Vagina (tissue), 2 donors: Measurements from ENCODE around the gene AMOTL1. TPM values are rescaled to one million over a fixed set of nuclear protein-coding genes. Genes with fewer than 3 reads are reported as not detected.

Experiments used
- DNase-seq, 2 donors: peaks; one replicate each; pipeline ENCODE4 v3.0.0-alpha.2; 2017; ENCODE audit errors: extremely low spot score in 2 of 2
- H3K27ac ChIP-seq: fragments of 200-600 bp; sonication (generic); one replicate; pipeline ENCODE4 v1.5.1; 2019
- H3K27me3 ChIP-seq: fragments of 200-600 bp; sonication (generic); one replicate; pipeline ENCODE4 v1.5.1; 2019
- H3K36me3 ChIP-seq, 2 donors: fragments of 200-600 bp; sonication (generic); one replicate each; pipeline ENCODE4 v1.5.1; 2017 to 2019
- H3K4me1 ChIP-seq: fragments of 200-600 bp; sonication (generic); one replicate; pipeline ENCODE4 v1.5.1; 2019
- H3K4me3 ChIP-seq, 2 donors: fragments of 200-600 bp; sonication (generic); 1 replicate in 1 of 2; 2 replicates in 1 of 2; pipeline ENCODE4 v1.5.1; 2016 to 2019
- H3K9me3 ChIP-seq: fragments of 200-600 bp; sonication (generic); one replicate; pipeline ENCODE4 v1.5.1; 2019
- POLR2A ChIP-seq, 2 donors: fragments of 450-650 bp; IDR thresholded peaks; one replicate each; pipeline ENCODE4 v1.6.1; 2017; ENCODE audit warnings: antibody characterized with exemption in 2 of 2, mild to moderate bottlenecking in 2 of 2, moderate library complexity in 2 of 2
- POLR2AphosphoS5 ChIP-seq, 2 donors: sonication (generic); formaldehyde crosslinking; IDR thresholded peaks; one replicate each; pipeline ENCODE4 v1.9.0; 2017; ENCODE audit warnings: antibody characterized with exemption in 2 of 2, mild to moderate bottlenecking in 2 of 2, low read depth in 1 of 2; ENCODE audit not compliant: insufficient read depth in 1 of 2
- intact Hi-C: fragments of 100-400 bp; cut with DNase I; formaldehyde crosslinking; loops from one replicate; pipeline ENCODE4 v1.15.1; 2023
- total RNA-seq: library from RNA; depleted of rRNA; stranded (reverse); fragments of >200 nt; gene quantifications from one replicate; pipeline ENCODE4 v1.2.3, GENCODE V29; 2016
- TF ChIP-seq, protein P1 (sequence below), 3 experiments: fragments of 450-650 bp in 2 of 3; fragments of 200-600 bp in 1 of 3; sonication (generic) in 1 of 3; IDR thresholded peaks; one replicate each; pipeline ENCODE4 v1.5.1; 2017 to 2019; ENCODE audit warnings: antibody characterized with exemption in 3 of 3, mild to moderate bottlenecking in 2 of 3, moderate library complexity in 2 of 3

The AMOTL1 gene
- total RNA-seq, 1 donor from 2014 or later: 45.7 TPM

DNA sequence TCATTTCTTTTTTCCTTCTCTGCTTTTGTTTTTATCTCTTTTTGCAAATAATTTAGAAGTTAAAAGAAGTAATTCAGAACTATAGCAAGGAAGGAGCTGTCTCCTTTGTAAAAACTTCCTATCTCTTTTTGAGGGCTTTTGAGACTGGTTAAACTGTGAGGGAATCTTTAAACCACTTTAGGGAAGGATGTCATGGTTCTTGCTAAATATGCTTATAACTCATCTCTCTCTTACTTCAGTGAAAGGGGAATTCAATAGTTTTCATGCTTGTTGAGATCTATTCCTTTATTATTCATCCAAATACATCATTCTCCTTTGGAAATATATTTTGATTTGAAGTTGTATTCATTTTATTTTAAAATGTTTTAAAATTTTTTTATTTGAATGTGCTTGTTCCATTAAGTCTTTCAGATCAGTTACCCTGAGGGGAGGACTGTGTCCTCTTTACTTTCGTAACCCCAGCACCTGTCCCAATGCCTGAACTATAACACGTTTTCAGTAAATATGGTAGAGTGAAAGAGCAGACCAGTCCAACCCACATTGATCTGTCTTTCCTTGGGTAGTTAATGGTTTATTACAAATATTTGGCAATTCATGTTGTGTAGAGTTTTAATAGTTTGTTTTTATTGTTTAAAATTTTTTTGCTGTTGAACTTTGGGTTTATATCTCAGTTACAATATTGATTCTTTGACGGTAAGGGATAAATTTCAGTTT lies 27.5 kb downstream of the AMOTL1 start:
- H3K36me3 ChIP-seq: no peaks in the 10 kb centered on the region
- DNase-seq: no peak
- H3K27me3 ChIP-seq: no peaks in the 10 kb centered on the region
- H3K4me1 ChIP-seq: peaks cover 46% of the 10 kb centered on the region
- H3K27ac ChIP-seq: no peak overlapping the region
- no peak overlapping the region for H3K4me3 ChIP-seq
- no peak for TF ChIP-seq POLR2A (IDR thresholded peaks at IDR 0.05)
- TF ChIP-seq, protein P1, sequence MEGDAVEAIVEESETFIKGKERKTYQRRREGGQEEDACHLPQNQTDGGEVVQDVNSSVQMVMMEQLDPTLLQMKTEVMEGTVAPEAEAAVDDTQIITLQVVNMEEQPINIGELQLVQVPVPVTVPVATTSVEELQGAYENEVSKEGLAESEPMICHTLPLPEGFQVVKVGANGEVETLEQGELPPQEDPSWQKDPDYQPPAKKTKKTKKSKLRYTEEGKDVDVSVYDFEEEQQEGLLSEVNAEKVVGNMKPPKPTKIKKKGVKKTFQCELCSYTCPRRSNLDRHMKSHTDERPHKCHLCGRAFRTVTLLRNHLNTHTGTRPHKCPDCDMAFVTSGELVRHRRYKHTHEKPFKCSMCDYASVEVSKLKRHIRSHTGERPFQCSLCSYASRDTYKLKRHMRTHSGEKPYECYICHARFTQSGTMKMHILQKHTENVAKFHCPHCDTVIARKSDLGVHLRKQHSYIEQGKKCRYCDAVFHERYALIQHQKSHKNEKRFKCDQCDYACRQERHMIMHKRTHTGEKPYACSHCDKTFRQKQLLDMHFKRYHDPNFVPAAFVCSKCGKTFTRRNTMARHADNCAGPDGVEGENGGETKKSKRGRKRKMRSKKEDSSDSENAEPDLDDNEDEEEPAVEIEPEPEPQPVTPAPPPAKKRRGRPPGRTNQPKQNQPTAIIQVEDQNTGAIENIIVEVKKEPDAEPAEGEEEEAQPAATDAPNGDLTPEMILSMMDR (IDR thresholded peaks at IDR 0.05): no peak
- TF ChIP-seq POLR2AphosphoS5 (IDR thresholded peaks at IDR 0.05; ENCODE audit: insufficient read depth in 1 of 2, low read depth in 1 of 2): no peak
- no peaks in the 10 kb centered on the region for H3K9me3 ChIP-seq
- intact Hi-C loops: no loop called here

GRCh38 chr11:94796190-94796580 lies 28.0 kb downstream of the AMOTL1 start:
- TF ChIP-seq POLR2AphosphoS5 (IDR thresholded peaks at IDR 0.05; ENCODE audit: insufficient read depth in 1 of 2, low read depth in 1 of 2): no peak
- TF ChIP-seq POLR2A (IDR thresholded peaks at IDR 0.05): no peak
- TF ChIP-seq, protein P1 (IDR thresholded peaks at IDR 0.05): no peak
- no peaks in the 10 kb centered on the region for H3K36me3 ChIP-seq
- peaks cover 47% of the 10 kb centered on the region for H3K4me1 ChIP-seq
- intact Hi-C loops: no loop called here
- no peak overlapping the region for H3K27ac ChIP-seq
- H3K4me3 ChIP-seq: no peak overlapping the region
- no peak for DNase-seq
- H3K27me3 ChIP-seq: no peaks in the 10 kb centered on the region
- H3K9me3 ChIP-seq: no peaks in the 10 kb centered on the region

- no peaks in the 10 kb centered on the region for H3K9me3 ChIP-seq
- TF ChIP-seq POLR2A (IDR thresholded peaks at IDR 0.05) (no peak), POLR2AphosphoS5 (IDR thresholded peaks at IDR 0.05; ENCODE audit: insufficient read depth in 1 of 2, low read depth in 1 of 2) (no peak)
- TF ChIP-seq, protein P1 (IDR thresholded peaks at IDR 0.05): no peak
- no peak overlapping the region for H3K4me3 ChIP-seq
- no peak for DNase-seq
- no peak overlapping the region for H3K27ac ChIP-seq
- no peaks in the 10 kb centered on the region for H3K27me3 ChIP-seq
- no peaks in the 10 kb centered on the region for H3K36me3 ChIP-seq
- H3K4me1 ChIP-seq: peaks cover 53% of the 10 kb centered on the region
- intact Hi-C loops: no loop called here
Measured at GRCh38 chr11:94796863-94797262, 28.7 kb downstream of the AMOTL1 start.

- no peak for TF ChIP-seq POLR2A (IDR thresholded peaks at IDR 0.05)
- TF ChIP-seq POLR2AphosphoS5 (IDR thresholded peaks at IDR 0.05; ENCODE audit: insufficient read depth in 1 of 2, low read depth in 1 of 2): no peak
- TF ChIP-seq, protein P1 (IDR thresholded peaks at IDR 0.05): no peak
- H3K4me3 ChIP-seq: no peak overlapping the region
- no peaks in the 10 kb centered on the region for H3K9me3 ChIP-seq
- H3K27ac ChIP-seq: peak overlapping the region; percentile 45
- peaks cover 48% of the 10 kb centered on the region for H3K4me1 ChIP-seq
- H3K36me3 ChIP-seq: peaks cover 0 to 10% of the 10 kb centered on the region in 2 donors
- DNase-seq: no peak
- intact Hi-C loops: no loop called here
- H3K27me3 ChIP-seq: no peaks in the 10 kb centered on the region
Measured at GRCh38 chr11:94799726-94800125, 31.6 kb downstream of the AMOTL1 start.

DNA sequence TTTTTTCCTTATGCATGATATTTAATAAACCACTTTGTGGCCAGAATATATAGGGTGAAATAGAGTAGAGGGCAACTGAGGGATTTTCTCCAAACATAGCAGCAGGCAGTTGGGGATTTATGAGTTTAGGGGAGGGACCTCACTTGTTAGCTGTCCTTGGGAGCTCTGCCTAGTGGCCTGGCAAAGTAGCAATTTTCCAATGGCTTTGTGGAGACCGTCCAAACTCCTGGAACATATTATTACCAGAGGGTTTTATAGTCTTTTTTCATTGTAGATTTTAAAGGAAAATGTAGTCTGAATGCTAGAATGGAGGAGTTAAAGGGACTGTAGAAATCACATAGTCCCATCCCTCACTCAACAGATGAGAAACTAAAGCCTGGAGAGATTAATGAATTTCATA lies 32.3 kb downstream of the AMOTL1 start:
- no peak overlapping the region for H3K4me3 ChIP-seq
- TF ChIP-seq POLR2AphosphoS5 (IDR thresholded peaks at IDR 0.05; ENCODE audit: insufficient read depth in 1 of 2, low read depth in 1 of 2) (peak in 1 of 2 donors; percentile 65), POLR2A (IDR thresholded peaks at IDR 0.05) (no peak)
- H3K4me1 ChIP-seq: peaks cover 48% of the 10 kb centered on the region
- no peak for DNase-seq
- no peaks in the 10 kb centered on the region for H3K27me3 ChIP-seq
- H3K9me3 ChIP-seq: no peaks in the 10 kb centered on the region
- peak overlapping the region; percentile 66 for H3K27ac ChIP-seq
- H3K36me3 ChIP-seq: peaks cover 0 to 10% of the 10 kb centered on the region in 2 donors
- intact Hi-C loops: no loop called here
